Measurements from ENCODE around the gene ST3GAL5. TPM values are rescaled to one million over a fixed set of nuclear protein-coding genes. Genes with fewer than 3 reads are reported as not detected.

The ST3GAL5 gene
- total and polyA plus RNA-seq, 2 of the 8 experiments (the other 6 are each of a cell fraction or from before 2014, with no cell fraction given): 1.9 to 4.5 TPM

DNA sequence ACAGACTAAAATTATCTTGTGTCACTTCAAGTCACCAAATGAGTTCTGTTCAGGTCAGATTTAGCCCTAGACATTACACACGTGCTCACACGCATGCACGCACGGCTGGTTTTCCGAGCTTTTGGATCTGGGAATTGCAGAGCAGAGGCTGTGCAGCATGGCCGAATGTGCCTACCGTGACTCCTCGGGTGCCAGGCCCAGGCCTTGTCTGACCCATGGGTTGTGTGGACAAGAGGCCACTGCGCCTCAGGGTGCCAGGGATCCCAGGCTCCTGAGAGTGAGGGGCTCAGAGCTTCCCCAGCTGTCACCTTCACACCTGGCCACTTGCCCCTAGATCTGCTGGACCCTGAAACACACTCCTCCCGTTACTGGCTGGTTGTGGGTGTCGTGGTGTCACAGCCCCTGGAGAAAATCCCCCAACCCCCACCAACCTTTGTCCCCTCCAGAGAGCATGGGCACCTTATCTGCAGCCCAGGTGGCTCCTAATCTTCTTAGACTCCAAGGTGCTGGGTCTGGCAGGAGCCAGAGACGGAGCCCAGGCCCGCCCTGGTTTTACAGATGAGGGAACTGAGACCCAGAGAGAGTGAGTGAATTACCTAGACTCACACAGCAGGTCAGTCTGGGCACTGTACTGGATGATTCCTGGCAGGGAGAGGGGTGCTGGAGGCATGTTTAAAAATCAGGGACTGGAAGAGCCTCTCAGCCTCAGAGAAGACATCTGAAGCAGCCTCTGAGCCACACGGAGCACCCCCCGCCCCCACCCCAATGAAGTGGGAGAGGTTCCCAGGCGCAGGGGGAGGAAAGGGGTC, 78.2 kb downstream of the ST3GAL5 start:
- H4K5ac ChIP-seq (ENCODE audit: insufficient read length, low read depth, low read length): no peak overlapping the region
- H3K27ac ChIP-seq (ENCODE audit: low read depth, low read length): no peak overlapping the region
- no peak overlapping the region for H3K4me3 ChIP-seq (ENCODE audit: extremely low read depth in 1 of 4, insufficient read depth in 2 of 4, low read depth in 3 of 4, low read length in 4 of 4)
- FAIRE-seq (no peak), DNase-seq (ENCODE audit: low read depth in 1 of 2, low spot score in 2 of 2) (no peak)
- H3K23ac ChIP-seq (ENCODE audit: insufficient read length): no peak overlapping the region
- no peaks in the 10 kb centered on the region for H3K36me3 ChIP-seq (ENCODE audit: control insufficient read depth in 2 of 4, insufficient read depth in 4 of 4, low read length in 3 of 4)
- H2BK120ac ChIP-seq (replicated peaks; ENCODE audit: low read depth, low read length): no peak overlapping the region
- POLR2A ChIA-PET (ENCODE audit: partially characterized antibody): interaction anchor here (1.1 kb wide), 1 partner anchor 46 kb away, joined by 3 read pairs; no protein-coding TSS in a partner anchor
- H3K79me2 ChIP-seq (ENCODE audit: control insufficient read depth in 1 of 2, insufficient read depth in 2 of 2, low read length in 2 of 2): no peaks in the 10 kb centered on the region
- H3K4me1 ChIP-seq (replicated peaks in 1 of 4; ENCODE audit: control insufficient read depth in 3 of 4, insufficient read depth in 4 of 4, low read length in 3 of 4): no peaks in the 10 kb centered on the region; a peak in 1 of 7 replicates
- H3K79me1 ChIP-seq (ENCODE audit: low read depth, low read length): no peaks in the 10 kb centered on the region
- WGBS, 2 experiments (ENCODE audit: extremely low coverage in 1 of 2, insufficient coverage in 1 of 2, insufficient read length in 1 of 2, insufficient replicate concordance in 2 of 2, low coverage in 1 of 2, low lambda C conversion rate in 2 of 2, missing lambda C conversion rate in 1 of 2): 87% methylated on average over 16 of the region's 16 CpGs; no CpG with 5 or more reads in 1 of the 2 experiments
- H4K8ac ChIP-seq (ENCODE audit: extremely low read depth, insufficient read depth, low read length): no peak overlapping the region
- no peaks in the 10 kb centered on the region for H3K27me3 ChIP-seq (replicated peaks in 1 of 4; ENCODE audit: control insufficient read depth in 3 of 4, extremely low read depth in 1 of 4, insufficient read depth in 3 of 4, low read length in 3 of 4)
- no peak overlapping the region for H2BK5ac ChIP-seq (ENCODE audit: low read depth, low read length)
- 0 out of 2 replicates have a peak overlapping the region, but pooled peaks have one; percentile 65 for H2BK15ac ChIP-seq (ENCODE audit: low read length)
- no peak overlapping the region for H3K4me2 ChIP-seq (ENCODE audit: insufficient read depth in 1 of 2, low read depth in 2 of 2, low read length in 2 of 2)
- H3K18ac ChIP-seq (ENCODE audit: extremely low read depth, low read length): no peak overlapping the region
- H4K91ac ChIP-seq (replicated peaks; ENCODE audit: insufficient read length, low read length): no peak overlapping the region
- H3K4ac ChIP-seq (replicated peaks; ENCODE audit: insufficient read length, low read depth, low read length): no peak overlapping the region
- H2BK12ac ChIP-seq (ENCODE audit: low read depth, low read length): no peak overlapping the region
- H3K9ac ChIP-seq (replicated peaks in 1 of 4; ENCODE audit: extremely low read depth in 1 of 4, low read depth in 3 of 4, low read length in 3 of 4): no peak overlapping the region; a peak in 1 of 7 replicates
- H2AK5ac ChIP-seq (ENCODE audit: low read depth, low read length): no peak overlapping the region
- H3K14ac ChIP-seq (ENCODE audit: insufficient read length): no peak overlapping the region
- H3K9me3 ChIP-seq (ENCODE audit: insufficient read depth in 2 of 2, low read depth in 1 of 2, low read length in 1 of 2): no peaks in the 10 kb centered on the region
- CTCF ChIA-PET (ENCODE audit: partially characterized antibody): interaction anchor here (1.3 to 11.2 kb wide), 9 partner anchors 11 to 105 kb away, joined by 3 to 128 read pairs (median 43); partner anchors contain the start of gene ATOH8
- no peaks in the 10 kb centered on the region for H3K23me2 ChIP-seq (ENCODE audit: low read depth, low read length)
- no peak overlapping the region for H2BK20ac ChIP-seq (ENCODE audit: low read length)
- no peak overlapping the region for H3K56ac ChIP-seq (replicated peaks; ENCODE audit: insufficient read length, low read depth, low read length)
- H4K20me1 ChIP-seq (replicated peaks in 1 of 2; ENCODE audit: control insufficient read depth in 1 of 2, insufficient read depth in 2 of 2, low read length in 2 of 2): no peaks in the 10 kb centered on the region
- no peak overlapping the region; the same call in 1 of the 2 replicates for H2AFZ ChIP-seq (ENCODE audit: low read length)
- TF ChIP-seq TBP (IDR thresholded peaks at IDR 0.05; ENCODE audit: low read depth, low read length) (no peak), MAX (IDR thresholded peaks at IDR 0.05) (no peak), NANOG (IDR thresholded peaks at IDR 0.05; ENCODE audit: insufficient read depth, low read depth, low read length, poor library complexity, severe bottlenecking) (no peak), EGR1 (IDR thresholded peaks at IDR 0.05; ENCODE audit: borderline replicate concordance, low read depth, low read length) (no peak), CTBP2 (IDR thresholded peaks at IDR 0.05; ENCODE audit: borderline replicate concordance, insufficient read depth, insufficient read length, low read length) (no peak), CHD1 (IDR thresholded peaks at IDR 0.05; ENCODE audit: low read depth, low read length) (no peak), TEAD4 (IDR thresholded peaks at IDR 0.05; ENCODE audit: low read depth, low read length) (no peak), CBX8 (IDR thresholded peaks at IDR 0.05; ENCODE audit: borderline replicate concordance, low read depth, low read length) (no peak), KDM4A (IDR thresholded peaks at IDR 0.05; ENCODE audit: low read depth, low read length, severe bottlenecking) (no peak), SP2 (IDR thresholded peaks at IDR 0.05; ENCODE audit: low read length) (no peak), CEBPB (IDR thresholded peaks at IDR 0.05; ENCODE audit: low read depth, low read length) (no peak), HDAC6 (IDR thresholded peaks at IDR 0.05; ENCODE audit: low read depth, low read length) (no peak), ASH2L (IDR thresholded peaks at IDR 0.05; ENCODE audit: low read length) (no peak)

Measured in H1 (cell line).